ENCODE data around the gene BTG1. TPM values are rescaled to one million over a fixed set of nuclear protein-coding genes. Genes with fewer than 3 reads are reported as not detected.

Gene BTG1
- total RNA-seq, 1 donor from 2014 or later: 45.1 TPM

- no peak for DNase-seq (ENCODE audit: low spot score)
- Mint-ChIP-seq H3K27ac (no peak overlapping the region), H3K27me3 (ENCODE audit: insufficient read depth, low read depth) (no peaks in the 10 kb centered on the region), H3K4me1 (no peaks in the 10 kb centered on the region), H3K4me3 (no peak overlapping the region), H3K9me3 (peaks cover 8% of the 10 kb centered on the region), H3K36me3 (peaks cover 15% of the 10 kb centered on the region)
- Histone ChIP-seq H3K9me3 (ENCODE audit: low read depth) (no peaks in the 10 kb centered on the region), H3K4me3 (no peak overlapping the region), H3K27ac (no peak overlapping the region), H3K4me2 (no peak overlapping the region), H3K4me1 (peaks cover 6% of the 10 kb centered on the region), H3K27me3 (no peaks in the 10 kb centered on the region), H3K36me3 (peaks cover 4% of the 10 kb centered on the region), H3K9ac (no peak overlapping the region), H2AFZ (replicated peaks) (no peak overlapping the region), H3K79me2 (ENCODE audit: low read depth) (peaks cover 95% of the 10 kb centered on the region), H4K20me1 (ENCODE audit: low read depth) (no peaks in the 10 kb centered on the region), H3F3A (ENCODE audit: low read depth) (no peaks in the 10 kb centered on the region)
- no peak for TF ChIP-seq EZH2 (IDR thresholded peaks at IDR 0.05)
- TF ChIP-seq CTCF (IDR thresholded peaks at IDR 0.05): no peak
- TF ChIP-seq EZH2phosphoT487 (IDR thresholded peaks at IDR 0.05): no peak
These were observed 21.0 kb downstream of the BTG1 start for GRCh38 chr12:92124689-92125029.

- peaks cover 6% of the 10 kb centered on the region for H3K36me3 ChIP-seq
- H3K4me2 ChIP-seq: no peak overlapping the region
- no peaks in the 10 kb centered on the region for H4K20me1 ChIP-seq (ENCODE audit: low read depth)
- H3K4me1 Mint-ChIP-seq: no peaks in the 10 kb centered on the region
- peaks cover 95% of the 10 kb centered on the region for H3K79me2 ChIP-seq (ENCODE audit: low read depth)
- TF ChIP-seq EZH2 (IDR thresholded peaks at IDR 0.05): no peak
- no peak for TF ChIP-seq CTCF (IDR thresholded peaks at IDR 0.05)
- TF ChIP-seq EZH2phosphoT487 (IDR thresholded peaks at IDR 0.05): no peak
- H3K4me3 Mint-ChIP-seq: no peak overlapping the region
- H3K9ac ChIP-seq: no peak overlapping the region
- no peaks in the 10 kb centered on the region for H3F3A ChIP-seq (ENCODE audit: low read depth)
- no peak for DNase-seq (ENCODE audit: low spot score)
- H3K36me3 Mint-ChIP-seq: peaks cover 14% of the 10 kb centered on the region
- peaks cover 12% of the 10 kb centered on the region for H3K9me3 Mint-ChIP-seq
- peaks cover 6% of the 10 kb centered on the region for H3K4me1 ChIP-seq
- no peak overlapping the region for H3K27ac Mint-ChIP-seq
- no peak overlapping the region for H2AFZ ChIP-seq (replicated peaks)
- no peaks in the 10 kb centered on the region for H3K9me3 ChIP-seq (ENCODE audit: low read depth)
- no peaks in the 10 kb centered on the region for H3K27me3 Mint-ChIP-seq (ENCODE audit: insufficient read depth, low read depth)
- H3K27me3 ChIP-seq: no peaks in the 10 kb centered on the region
- no peak overlapping the region for H3K27ac ChIP-seq
- H3K4me3 ChIP-seq: no peak overlapping the region
These were observed 21.6 kb downstream of the BTG1 start for GRCh38 chr12:92123780-92124688.

GRCh38 chr12:92122941-92123779, 22.5 kb downstream of the BTG1 start:
- H3K27me3 ChIP-seq: no peaks in the 10 kb centered on the region
- H3K9ac ChIP-seq: no peak overlapping the region
- Mint-ChIP-seq H3K27ac (no peak overlapping the region), H3K9me3 (peaks cover 14% of the 10 kb centered on the region), H3K36me3 (peaks cover 16% of the 10 kb centered on the region), H3K27me3 (ENCODE audit: insufficient read depth, low read depth) (no peaks in the 10 kb centered on the region), H3K4me1 (no peaks in the 10 kb centered on the region), H3K4me3 (no peak overlapping the region)
- no peaks in the 10 kb centered on the region for H3K9me3 ChIP-seq (ENCODE audit: low read depth)
- H2AFZ ChIP-seq (replicated peaks): no peak overlapping the region
- peaks cover 6% of the 10 kb centered on the region for H3K36me3 ChIP-seq
- H3K4me3 ChIP-seq: no peak overlapping the region
- TF ChIP-seq CTCF (IDR thresholded peaks at IDR 0.05) (no peak), EZH2 (IDR thresholded peaks at IDR 0.05) (no peak), EZH2phosphoT487 (IDR thresholded peaks at IDR 0.05) (no peak)
- H3K4me1 ChIP-seq: peaks cover 6% of the 10 kb centered on the region
- DNase-seq (ENCODE audit: low spot score): no peak
- H3K4me2 ChIP-seq: no peak overlapping the region
- peaks cover 95% of the 10 kb centered on the region for H3K79me2 ChIP-seq (ENCODE audit: low read depth)
- no peaks in the 10 kb centered on the region for H4K20me1 ChIP-seq (ENCODE audit: low read depth)
- H3K27ac ChIP-seq: no peak overlapping the region
- H3F3A ChIP-seq (ENCODE audit: low read depth): no peaks in the 10 kb centered on the region
